NCI-H2107 (cell line): ENCODE data around the gene IFT81.
A peak's percentile ranks its signal among the peaks of the same experiment; 100 is the strongest.
"Not testable (repeated sequence)": the region's sequence is repeated elsewhere in the genome, so short reads cannot be mapped to it uniquely, and the experiment has no call there.

Source experiments
- DNase-seq: peaks from one replicate; lab custom pipeline; 2025; lab: John Stamatoyannopoulos, UW

Gene IFT81, protein sequence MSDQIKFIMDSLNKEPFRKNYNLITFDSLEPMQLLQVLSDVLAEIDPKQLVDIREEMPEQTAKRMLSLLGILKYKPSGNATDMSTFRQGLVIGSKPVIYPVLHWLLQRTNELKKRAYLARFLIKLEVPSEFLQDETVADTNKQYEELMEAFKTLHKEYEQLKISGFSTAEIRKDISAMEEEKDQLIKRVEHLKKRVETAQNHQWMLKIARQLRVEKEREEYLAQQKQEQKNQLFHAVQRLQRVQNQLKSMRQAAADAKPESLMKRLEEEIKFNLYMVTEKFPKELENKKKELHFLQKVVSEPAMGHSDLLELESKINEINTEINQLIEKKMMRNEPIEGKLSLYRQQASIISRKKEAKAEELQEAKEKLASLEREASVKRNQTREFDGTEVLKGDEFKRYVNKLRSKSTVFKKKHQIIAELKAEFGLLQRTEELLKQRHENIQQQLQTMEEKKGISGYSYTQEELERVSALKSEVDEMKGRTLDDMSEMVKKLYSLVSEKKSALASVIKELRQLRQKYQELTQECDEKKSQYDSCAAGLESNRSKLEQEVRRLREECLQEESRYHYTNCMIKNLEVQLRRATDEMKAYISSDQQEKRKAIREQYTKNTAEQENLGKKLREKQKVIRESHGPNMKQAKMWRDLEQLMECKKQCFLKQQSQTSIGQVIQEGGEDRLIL

DNA sequence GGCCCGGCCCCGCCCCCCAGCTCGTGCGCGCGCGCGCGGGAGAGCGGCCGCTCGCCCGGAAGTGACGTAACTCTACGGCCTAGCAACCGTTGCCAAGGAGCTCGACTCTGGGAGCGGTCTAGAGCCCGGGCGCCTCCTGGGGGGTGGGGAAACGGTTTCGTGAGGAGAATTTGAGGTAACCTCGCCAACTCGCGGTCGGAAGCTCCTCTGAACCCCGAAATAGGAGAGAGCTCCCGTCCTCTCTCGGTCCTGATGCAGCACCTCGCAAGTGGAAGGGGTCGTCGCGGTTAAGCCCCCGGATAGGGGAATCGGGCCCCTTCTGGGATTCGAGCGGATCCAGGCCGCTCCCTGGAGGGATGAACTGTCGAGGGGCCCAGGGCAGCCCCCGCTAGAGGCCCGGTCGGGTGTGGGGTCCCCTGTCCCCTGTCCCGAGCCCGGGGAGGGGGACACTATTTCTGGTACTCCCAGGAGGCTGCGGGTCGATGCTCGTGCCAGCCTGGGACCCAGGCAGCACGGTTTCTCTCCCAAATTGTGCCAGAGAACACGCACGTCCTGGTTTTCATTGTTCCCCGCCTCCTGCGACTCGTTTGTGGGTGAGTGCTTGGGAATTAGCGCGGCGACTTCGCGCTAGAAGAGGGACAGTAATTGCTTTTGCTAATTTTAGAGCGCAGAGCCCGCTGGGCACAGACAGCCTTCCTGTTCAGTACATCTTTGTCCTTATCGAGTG is at the start of gene IFT81:
IFT81 (plus strand) TSS at position 89 of the 727 bp plus-strand sequence. CDS start 3,024 bp downstream, outside the sequence.
- DNase-seq = peak; percentile 92

DNA sequence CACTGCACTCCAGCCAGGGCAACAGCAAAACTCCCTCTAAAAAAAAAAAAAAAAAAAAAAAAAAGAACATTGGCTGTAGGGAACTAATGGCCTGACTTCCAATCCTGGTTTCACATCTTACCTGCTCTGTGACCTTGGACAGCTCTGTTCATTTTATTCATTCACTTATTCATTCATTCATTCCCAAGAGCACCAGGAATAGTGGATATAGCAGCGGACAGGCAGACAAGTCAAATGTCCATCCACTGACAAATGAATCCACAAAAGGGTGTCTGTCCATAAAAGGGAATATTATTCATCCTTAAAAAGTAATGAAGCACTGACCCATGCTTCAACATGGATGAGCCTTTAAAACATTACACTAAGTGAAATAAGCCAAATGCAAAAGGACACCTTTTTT is 48.3 kb upstream of the IFT81 start:
- no peak for DNase-seq

DNA sequence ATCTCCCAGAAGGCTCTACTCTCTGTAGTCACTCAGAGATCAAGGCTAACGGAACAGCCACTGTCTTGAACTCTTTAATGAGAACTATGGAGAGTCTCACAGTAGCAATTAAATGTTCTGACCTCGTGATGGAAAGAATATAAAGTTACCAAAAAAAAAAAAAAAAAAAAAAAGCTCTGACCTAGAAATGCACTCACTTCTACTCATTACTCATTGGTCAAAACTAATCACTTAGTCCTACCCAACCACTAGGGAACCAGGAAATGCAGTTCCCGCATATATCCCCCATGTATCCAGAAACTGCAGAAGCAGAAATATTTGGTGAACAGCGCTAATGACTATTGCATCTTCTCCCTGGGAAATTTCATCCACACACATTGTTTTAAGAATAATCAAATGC is 46.4 kb upstream of the IFT81 start:
- no peak for DNase-seq

DNA sequence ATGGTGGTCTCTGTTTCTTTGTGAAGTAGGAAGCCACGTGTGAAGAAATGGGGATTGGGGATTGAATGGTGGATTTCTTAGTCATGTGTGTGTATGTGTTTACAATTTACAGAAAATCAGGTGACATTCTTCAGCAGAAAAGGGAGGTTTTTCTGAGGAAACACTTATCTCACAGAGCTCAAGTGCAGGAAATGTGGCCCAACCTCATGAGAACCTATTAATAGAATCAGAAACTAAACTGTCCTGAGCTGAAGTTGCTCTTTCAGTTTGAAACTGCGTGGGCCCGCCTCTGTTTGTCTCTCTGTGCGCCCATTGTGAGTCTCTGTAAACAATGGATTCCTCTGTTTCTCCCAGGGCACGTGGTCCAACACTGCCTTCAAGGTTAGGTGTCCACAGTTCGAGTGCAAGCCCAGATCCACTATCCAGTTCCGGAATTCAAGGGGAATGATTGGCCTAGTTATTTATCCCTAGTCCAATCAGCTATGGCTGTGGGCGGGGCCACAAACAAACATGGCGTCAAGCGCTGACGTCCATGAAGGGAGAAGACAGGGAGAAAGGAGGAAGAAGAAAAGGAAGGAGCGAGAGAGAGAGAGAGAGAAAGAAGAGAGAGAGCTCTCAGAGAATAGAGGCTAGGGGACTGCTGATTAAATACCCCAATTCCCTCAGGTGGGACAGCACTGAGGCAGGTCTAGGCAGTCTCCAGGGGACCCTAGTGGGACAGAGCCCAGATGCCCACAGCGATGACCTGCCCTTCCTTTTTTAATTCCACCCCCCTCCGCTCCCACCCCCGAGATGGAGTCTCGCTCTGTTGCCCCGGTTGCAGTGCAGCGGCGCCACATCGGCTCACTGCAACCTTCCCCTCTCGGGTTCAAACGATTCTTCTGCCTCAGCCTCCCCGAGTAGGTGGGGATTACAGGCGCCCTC is 44.4 kb upstream of the IFT81 start:
- no peak for DNase-seq

DNA sequence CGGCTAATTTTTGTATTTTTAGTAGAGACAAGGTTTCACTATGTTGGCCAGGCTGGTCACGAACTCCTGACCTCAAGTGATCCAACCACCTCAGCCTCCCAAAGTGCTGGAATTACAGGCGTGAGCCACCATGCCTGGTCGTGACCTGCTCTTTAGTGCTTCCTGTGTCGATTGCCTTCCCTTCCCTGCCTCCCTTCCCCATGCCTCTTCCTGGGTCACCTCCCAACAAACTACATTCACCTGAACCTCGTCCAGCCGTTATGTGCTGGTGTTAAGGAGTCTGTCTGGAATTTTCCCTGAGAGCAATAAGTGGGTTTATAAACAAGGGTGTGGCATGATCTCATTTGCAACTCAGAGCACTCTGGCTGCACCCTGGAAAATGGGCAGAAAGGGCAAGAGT is 43.7 kb upstream of the IFT81 start:
- no peak for DNase-seq

DNA sequence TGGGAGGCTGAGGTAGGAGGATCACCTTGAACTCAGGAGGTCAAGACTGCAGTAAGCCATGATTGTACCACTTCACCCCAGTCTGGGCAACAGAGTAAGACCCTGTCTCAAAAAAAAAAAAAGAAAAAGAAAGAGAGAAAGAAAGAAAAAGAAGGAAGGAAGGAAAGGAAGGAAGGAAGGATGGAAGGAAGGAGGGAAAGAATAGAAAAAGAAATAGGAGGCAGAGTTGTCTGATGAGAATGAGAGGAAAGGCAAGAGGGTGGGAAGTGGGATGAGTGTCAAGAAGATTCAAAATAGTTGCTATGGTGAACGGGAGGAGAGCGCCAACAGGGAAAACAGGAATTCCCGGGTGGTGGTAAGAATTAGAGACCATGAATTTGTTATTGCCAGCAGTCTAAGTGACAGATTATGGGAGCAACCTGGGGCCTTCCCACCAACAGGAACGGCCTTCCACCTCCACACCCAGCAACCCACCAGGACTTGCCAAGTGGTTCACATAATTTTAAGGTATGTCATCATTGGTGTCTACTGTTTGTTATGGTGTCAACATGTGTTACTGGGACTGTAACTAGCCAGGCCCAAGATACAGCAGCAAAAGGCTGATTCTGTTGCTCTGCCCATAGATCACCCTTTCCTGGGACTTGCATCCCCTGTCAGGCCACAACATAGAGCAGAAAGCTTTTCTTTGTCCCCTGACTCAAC is 39.7 kb upstream of the IFT81 start:
- DNase-seq = no peak

DNA sequence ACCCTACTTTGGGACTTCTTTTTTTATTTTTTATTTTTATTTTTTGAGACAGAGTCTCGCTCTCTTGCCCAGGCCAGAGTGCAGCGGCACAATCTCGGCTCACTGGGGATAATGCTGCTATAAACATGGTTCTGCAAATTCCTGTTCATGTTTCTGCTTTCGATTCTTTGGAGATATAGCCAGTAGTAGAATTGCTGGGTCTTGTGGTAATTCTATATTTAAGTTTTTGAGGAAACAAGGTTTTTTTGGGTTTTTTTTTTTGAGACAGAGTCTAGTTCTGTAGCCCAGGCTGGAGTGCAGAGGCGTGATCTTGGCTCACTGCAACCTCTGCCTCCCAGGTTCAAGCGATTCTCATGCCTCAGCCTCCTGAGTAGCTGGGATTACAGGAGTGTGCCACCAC is 35.9 kb upstream of the IFT81 start:
- not testable (repeated sequence) for DNase-seq

DNA sequence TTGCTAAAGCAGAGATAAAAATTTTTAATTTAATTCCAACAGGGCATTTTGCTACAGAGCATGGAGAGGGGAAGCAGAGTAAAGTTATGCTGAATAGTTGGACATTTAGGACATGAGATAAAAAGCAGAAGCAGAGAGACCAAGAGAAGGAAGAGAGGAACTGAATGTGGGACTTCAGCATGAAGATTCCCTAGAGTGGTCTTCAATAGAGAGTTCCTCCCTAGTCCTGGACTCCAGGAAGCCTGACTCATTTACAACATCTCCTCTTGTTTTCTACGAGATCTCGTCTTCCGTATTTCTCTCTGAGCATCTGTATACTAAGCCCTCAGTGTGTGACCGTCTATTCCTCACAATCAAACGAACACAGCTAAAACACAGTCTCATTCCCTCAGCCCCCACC is 35.2 kb upstream of the IFT81 start:
- no peak for DNase-seq

DNA sequence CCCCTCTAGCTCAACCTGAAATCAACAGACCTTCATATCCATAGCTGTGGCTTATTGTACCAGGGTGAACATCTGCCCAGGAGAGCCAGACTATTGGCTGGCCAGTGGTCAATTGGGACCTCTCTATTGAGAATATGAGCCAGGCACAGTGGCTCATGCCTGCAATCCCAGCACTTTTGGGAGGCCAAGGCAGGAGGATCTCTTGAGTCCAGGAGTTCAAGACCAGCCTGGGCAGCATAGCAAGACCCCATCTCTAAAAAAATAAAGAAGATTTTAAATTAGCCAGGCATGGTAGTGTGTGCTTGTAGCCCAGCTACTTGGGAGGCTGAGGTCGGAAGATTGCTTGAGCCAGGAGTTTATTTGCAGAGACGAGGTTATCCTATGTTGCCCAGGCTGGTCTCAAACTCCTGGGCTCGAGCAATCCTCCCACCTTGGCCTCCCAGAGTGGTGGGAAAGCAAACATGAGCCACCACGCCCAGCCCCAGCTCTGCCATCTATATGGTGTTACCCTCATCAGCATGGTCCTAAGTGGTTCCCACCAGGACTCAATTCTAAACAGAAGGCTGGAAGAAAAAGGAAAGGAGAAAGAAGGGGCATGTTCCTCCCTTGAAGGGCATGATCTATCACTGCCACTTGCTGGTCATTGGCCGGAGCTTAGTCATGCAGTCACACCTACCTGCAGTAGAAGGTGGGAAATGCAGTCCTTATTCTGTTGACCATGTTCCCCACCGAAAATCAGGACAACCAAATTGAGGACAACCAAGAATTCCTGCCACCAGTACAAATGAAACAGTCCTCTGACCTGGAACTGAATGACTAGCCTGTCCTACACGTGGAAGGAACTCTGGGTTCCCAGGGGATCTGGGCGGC is 33.7 kb upstream of the IFT81 start:
- DNase-seq = no peak

DNA sequence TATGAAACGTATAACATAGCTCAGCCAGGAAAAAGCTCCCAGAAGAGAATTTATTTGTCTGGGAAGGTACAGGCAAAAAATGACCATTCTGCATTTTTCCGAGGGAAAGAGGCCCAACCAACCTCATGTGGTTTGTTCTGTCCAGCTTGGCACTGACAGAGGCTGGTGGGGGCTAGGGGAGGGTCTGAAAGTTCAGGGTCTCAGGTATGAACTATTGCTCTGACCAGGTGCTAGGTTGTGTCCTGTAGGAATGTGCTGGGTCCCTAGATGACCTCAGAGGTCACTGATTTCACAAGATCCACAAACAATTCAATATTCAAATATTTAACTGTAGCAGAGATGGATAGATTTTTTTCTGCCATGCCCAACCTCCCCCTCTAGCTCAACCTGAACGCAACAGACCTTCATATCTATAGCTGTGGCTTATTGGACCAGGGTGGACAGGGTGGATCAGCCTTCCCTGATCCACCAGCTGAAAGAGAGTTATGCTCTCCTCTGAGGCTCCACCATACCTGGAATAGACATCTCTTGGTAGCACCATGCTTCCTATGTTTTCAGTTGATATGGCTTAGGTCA is 32.9 kb upstream of the IFT81 start:
- no peak for DNase-seq

DNA sequence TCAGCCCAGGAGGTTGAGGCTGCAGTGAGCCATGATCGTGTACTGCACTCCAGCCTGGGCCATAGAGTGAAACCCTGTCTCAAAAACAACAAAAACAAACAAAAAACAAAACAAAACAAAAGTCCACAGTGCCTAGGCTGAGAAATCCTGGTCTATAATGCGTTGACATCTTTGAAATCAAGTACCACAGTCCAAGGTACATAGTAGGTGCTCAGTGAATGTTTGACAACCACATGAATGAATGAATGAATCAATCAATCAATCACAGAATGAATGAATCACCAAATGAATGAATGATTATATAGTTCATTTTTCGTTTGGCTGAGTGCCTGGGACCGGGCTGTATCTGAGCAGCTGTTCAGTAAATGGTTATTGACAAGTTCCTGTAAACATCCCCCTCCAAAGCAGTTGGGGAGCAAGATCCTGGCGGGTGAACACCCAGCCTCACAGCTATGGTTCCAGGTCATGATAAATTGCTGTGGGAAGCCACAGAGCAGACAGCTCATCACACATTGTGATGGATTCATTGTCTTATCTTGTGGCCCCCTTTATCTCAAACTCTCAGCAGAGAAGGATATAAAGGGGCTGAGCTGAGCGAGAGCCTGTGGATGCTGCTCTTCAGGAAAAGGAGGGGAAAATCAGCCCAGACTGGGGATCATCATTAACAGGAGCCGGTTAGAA is 30.4 kb upstream of the IFT81 start:
- DNase-seq = no peak

DNA sequence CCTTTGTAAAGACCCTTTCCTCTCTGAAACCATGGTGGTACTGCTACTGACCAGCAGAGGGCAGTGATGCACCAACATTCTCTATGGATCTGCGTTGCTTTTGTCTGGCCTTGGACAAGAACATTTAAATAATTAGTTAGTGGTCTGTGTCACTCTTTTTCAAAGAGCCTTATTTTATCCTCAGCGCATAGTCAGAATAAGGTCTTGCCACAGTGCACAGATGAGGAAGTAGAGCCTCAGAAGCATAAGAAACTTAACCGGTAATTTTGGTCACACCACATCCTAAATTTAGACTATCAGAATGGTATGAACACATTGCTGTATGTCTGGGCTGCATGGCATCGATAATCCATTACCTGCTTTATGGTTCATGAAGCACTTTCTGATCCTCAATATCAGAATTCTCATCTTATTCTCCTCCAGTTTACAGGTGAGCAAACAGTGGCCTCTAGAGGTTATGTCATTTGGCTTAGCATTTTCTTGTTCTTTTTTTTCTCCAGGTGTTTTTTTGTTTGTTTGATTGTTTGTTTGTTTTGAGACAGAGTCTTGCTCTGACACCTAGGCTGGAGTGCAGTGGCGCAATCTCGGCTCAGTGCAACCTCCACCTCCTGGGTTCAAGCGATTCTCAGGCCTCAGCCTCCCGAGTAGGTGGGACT is 23.7 kb upstream of the IFT81 start:
- no peak for DNase-seq

DNA sequence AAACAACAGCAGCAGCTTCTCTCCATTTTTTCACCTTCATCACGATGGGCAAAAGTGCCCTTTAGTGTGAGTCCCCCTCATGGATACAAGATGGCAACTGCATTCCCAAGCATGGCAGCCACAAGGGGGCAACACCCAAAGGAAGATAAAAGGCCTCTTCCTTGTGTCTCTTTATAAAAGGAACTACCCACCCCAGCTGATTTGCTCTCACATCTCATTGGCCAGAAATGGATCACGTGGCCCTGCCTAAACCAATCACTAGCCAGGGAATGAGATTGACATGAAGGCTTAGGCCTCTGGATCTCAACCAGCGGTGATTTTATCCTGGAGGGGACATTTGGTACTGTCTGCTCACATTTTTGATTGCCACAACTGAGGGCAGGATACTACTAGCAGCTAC is 21.9 kb upstream of the IFT81 start:
- peak; percentile 49 for DNase-seq

DNA sequence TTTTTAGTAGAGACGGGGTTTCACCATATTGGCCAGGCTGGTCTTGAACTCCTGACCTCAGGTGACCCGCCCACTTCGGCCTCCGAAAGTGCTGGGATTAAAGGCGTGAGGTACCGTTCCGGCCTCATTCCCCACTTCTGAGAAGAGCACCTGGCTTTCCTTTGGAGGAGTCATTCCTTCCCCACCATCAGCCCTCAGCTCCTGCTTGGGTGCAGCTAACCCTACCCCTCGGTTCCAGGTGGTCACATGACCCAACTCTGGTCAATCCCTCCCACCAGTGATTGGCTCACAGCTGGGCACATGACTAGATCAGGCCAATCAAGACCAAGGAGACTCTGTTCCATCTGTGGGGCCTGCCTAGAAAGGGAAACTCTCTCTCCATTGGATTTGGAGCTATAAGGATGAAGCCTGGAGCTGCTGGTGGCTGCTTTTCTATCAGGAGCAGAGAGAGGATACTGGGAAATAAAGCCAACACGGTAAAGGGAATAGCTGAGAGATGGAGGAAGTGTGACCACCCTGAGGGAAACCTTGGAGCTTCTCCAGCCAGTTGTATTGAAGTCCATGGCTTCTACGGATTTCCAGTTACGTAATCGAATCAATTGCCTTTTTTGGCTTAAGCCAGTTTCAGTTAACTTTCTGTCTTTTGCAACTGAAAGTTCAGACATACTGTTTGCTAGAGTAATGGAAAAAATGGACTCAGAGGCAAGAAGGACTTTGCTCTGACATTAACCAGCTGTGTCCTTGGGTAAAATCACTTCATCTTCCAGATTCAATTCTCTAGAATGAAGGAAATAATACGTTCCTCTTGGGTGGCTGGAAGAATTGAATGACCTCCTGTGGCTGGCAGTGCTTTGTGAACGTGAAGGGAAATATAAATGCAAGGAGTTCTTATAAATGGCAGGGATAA is 19.7 kb upstream of the IFT81 start:
- DNase-seq = no peak

DNA sequence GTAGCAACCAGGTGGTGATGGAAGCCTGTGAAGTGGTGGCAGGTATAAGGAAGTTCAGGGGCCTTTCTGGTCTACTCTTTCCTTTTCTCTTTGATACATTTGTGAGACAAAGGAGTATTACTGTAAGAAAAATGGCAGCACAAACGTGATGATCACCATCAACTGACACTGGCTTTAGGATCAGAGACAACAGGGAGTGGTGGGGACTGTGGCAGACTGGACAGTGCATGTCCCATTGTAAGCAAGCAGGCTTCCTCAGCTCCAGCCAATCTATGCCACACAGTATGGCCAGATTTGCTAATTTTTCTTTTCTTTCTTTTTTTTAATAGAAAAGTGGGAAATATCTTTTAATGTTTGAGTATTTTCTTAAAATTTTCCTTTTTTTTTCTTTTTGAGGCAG is 19.0 kb upstream of the IFT81 start:
- no peak for DNase-seq

DNA sequence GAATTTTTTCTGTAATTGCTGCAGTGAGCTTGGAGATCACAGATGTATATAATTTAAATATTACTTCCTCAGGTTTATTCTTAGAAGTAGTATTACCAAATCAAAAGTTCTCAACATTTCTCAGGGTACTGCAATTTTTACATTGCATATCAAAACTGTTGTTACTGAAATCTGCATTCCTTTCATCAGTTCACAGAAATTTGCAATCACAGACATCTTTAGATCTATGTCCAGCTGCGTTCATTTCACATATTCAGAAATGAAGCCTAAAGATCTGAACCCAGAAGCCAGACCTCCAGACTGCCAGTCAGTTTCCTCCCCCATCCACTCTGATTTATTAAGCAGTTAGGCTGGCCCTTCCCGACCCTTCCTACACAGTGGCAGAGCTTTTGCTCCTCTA is 18.2 kb upstream of the IFT81 start:
- DNase-seq = no peak

DNA sequence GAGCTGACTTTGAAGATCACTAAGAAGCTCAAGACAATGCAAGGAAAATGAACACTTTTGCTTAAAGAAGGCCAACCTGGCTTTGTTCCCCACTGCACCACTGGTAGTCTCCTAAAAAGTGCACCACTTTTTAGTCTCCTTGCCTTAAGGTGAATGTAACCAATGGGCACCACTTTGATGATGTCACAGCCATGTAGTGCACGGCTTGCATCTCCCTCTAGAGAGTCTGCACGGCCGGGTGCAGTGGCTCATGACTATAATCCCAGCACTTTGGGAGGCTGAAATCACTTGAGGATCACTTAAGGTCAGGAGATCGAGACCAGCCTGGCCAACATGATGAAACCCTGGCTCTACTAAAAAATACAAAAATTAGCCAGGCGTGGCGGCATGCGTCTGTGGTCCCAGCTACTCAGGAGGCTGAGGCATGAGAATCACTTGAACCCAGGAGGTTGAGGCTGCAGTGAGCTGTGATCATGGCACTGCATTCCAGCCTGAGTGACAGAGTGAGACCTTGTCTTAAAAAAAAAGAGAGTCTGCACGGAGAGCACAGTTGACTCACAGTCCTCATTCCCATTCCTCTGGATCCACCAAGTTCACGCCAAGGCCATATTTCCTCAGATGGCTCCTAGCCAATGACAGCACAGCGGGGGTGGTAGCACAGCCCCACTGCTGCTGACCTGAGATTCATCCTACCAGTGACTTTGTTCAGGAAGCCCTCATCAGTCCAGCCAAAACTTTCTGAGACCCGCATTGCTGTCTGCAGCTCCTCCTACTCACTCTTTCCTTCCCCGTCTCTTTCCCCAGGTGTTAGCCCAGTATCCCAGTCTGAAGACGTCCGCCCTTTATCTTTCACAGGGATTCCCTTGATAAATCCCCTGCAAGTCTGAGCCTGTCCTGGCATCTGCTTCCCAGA is 16.5 kb upstream of the IFT81 start:
- no peak for DNase-seq
